NT2/D1 (cell line): ENCODE results near the gene KIF20B.

Experiments
- YY1 ChIP-seq: IDR thresholded peaks from 2 replicates; pipeline ENCODE4 v1.6.1; 2011; ENCODE audit not compliant: insufficient read length, insufficient read depth
- ZNF274 ChIP-seq: IDR thresholded peaks from 2 replicates; pipeline ENCODE4 v1.6.1; 2011; ENCODE audit warnings: mild to moderate bottlenecking, low read depth, low read length

DNA sequence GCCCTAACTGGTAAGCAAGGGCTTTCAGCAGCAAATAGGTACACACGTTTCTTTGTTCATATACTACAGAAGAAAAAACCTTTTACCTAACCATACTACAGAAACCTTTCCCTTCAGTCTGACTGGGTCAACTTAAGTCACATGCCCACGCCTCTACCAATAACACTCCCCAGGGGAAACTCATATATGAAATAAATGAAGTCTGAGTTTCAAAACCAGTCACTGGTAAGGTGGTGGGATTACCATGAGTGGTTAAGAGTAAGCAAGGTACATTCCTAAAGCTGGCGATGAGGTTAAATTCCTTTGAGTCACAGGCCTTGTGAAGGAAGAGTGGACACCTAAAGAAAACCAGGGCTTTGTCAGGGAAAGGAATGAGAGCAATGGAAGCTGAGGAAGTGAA is 21.4 kb upstream of the KIF20B start:
- TF ChIP-seq ZNF274 (no peak), YY1 (no peak)
